Fibroblast of lung (primary cell): Measurements from ENCODE around the gene NADK. TPM values are rescaled to one million over a fixed set of nuclear protein-coding genes. Genes with fewer than 3 reads are reported as not detected.
A peak's percentile ranks its signal among the peaks of the same experiment; 100 is the strongest.

Source experiments
- DNase-seq, 2 donors: peaks; one replicate each; pipeline versions ENCODE4 v3.0.0 to v3.0.0-alpha.2; 2010; ENCODE audit warnings: low read depth in 2 of 2
- H2AFZ ChIP-seq: 2 replicates; pipeline ENCODE4 v1.5.1; 2012; ENCODE audit warnings: low read length, control low read depth, inconsistent platforms
- H3K27ac ChIP-seq: 2 replicates; pipeline ENCODE4 v1.5.1; 2011; ENCODE audit warnings: low read length, control low read depth; ENCODE audit not compliant: insufficient read depth
- H3K27me3 ChIP-seq: 2 replicates; pipeline ENCODE4 v1.5.1; 2011; ENCODE audit warnings: mild to moderate bottlenecking, low read length; ENCODE audit not compliant: control insufficient read depth, insufficient read depth
- H3K36me3 ChIP-seq: 2 replicates; pipeline ENCODE4 v1.5.1; 2011; ENCODE audit warnings: low read length; ENCODE audit not compliant: control insufficient read depth, insufficient read depth
- H3K4me1 ChIP-seq: 2 replicates; pipeline ENCODE4 v1.5.1; 2011; ENCODE audit warnings: low read length; ENCODE audit not compliant: control insufficient read depth, insufficient read depth; ENCODE audit errors: extremely low read depth
- H3K4me2 ChIP-seq: 2 replicates; pipeline ENCODE4 v1.5.1; 2011; ENCODE audit warnings: low read length, control low read depth; ENCODE audit not compliant: insufficient read depth; ENCODE audit errors: extremely low read depth
- H3K4me3 ChIP-seq, 4 experiments: fragments of 200-600 bp in 1 of 4; sonication (generic) in 1 of 4; replicated peaks in 1 of 4; 2 replicates each; pipeline ENCODE4 v1.5.1; 2011 to 2016; ENCODE audit warnings: low read length in 4 of 4, low read depth in 3 of 4, mild to moderate bottlenecking in 3 of 4, control low read depth in 2 of 4, inconsistent platforms in 1 of 4, mixed read lengths in 1 of 4; ENCODE audit not compliant: insufficient read depth in 1 of 4; ENCODE audit errors: control extremely low read depth in 1 of 4
- H3K79me2 ChIP-seq: 2 replicates; pipeline ENCODE4 v1.5.1; 2012; ENCODE audit warnings: mild to moderate bottlenecking, low read length, inconsistent platforms; ENCODE audit not compliant: control insufficient read depth, insufficient read depth
- H3K9ac ChIP-seq: 2 replicates; pipeline ENCODE4 v1.5.1; 2011; ENCODE audit warnings: mild to moderate bottlenecking, low read length, control low read depth; ENCODE audit not compliant: insufficient read depth
- H3K9me3 ChIP-seq: 2 replicates; pipeline ENCODE4 v1.5.1; 2012; ENCODE audit warnings: low read depth, low read length; ENCODE audit not compliant: control insufficient read depth, insufficient read depth
- H4K20me1 ChIP-seq: 2 replicates; pipeline ENCODE4 v1.5.1; 2011; ENCODE audit warnings: low read length; ENCODE audit not compliant: control insufficient read depth, insufficient read depth; ENCODE audit errors: extremely low read depth
- EZH2 ChIP-seq: IDR thresholded peaks from 2 replicates; pipeline ENCODE4 v1.5.1; 2012; ENCODE audit warnings: low read length, control low read depth, mild to moderate bottlenecking; ENCODE audit errors: missing control alignments
- polyA minus RNA-seq: library from RNA; depleted of rRNA, polyadenylated mRNA; stranded (reverse); fragments of >200 nt; gene quantifications from 2 replicates; pipeline ENCODE4 v1.2.3, GENCODE V29; 2011; ENCODE audit warnings: low replicate concordance
- polyA plus RNA-seq, 2 donors: library from polyadenylated mRNA; depleted of rRNA in 1 of 2; stranded (reverse) in 1 of 2; unstranded in 1 of 2; fragments of >200 nt; gene quantifications; 2 replicates each; pipeline ENCODE4 v1.2.1, GENCODE V29; 2011 to 2012; ENCODE audit warnings: missing spikeins in 1 of 2
- total RNA-seq: library from RNA; depleted of rRNA; stranded (reverse); fragments of >200 nt; gene quantifications from 2 replicates; pipeline ENCODE4 v1.2.1, GENCODE V29; 2014
- TF ChIP-seq, protein P1 (sequence below), 2 donors: IDR thresholded peaks in 1 of 2; conservative IDR thresholded peaks in 1 of 2; 1 replicate in 1 of 2; 2 replicates in 1 of 2; pipeline ENCODE4 v1.5.1; 2011 to 2012; ENCODE audit warnings: low read length in 2 of 2, control low read depth in 1 of 2, inconsistent platforms in 1 of 2, low read depth in 1 of 2, mild to moderate bottlenecking in 1 of 2

Gene NADK, protein sequence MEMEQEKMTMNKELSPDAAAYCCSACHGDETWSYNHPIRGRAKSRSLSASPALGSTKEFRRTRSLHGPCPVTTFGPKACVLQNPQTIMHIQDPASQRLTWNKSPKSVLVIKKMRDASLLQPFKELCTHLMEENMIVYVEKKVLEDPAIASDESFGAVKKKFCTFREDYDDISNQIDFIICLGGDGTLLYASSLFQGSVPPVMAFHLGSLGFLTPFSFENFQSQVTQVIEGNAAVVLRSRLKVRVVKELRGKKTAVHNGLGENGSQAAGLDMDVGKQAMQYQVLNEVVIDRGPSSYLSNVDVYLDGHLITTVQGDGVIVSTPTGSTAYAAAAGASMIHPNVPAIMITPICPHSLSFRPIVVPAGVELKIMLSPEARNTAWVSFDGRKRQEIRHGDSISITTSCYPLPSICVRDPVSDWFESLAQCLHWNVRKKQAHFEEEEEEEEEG
- total RNA-seq (25.7 and 35.0 TPM in 2 replicates), polyA plus RNA-seq (32.7 and 40.2 TPM in 2 replicates), polyA minus RNA-seq (35.5 and 71.6 TPM in 2 replicates)
- polyA plus RNA-seq (2012): 26.4 and 37.7 TPM in 2 replicates

DNA sequence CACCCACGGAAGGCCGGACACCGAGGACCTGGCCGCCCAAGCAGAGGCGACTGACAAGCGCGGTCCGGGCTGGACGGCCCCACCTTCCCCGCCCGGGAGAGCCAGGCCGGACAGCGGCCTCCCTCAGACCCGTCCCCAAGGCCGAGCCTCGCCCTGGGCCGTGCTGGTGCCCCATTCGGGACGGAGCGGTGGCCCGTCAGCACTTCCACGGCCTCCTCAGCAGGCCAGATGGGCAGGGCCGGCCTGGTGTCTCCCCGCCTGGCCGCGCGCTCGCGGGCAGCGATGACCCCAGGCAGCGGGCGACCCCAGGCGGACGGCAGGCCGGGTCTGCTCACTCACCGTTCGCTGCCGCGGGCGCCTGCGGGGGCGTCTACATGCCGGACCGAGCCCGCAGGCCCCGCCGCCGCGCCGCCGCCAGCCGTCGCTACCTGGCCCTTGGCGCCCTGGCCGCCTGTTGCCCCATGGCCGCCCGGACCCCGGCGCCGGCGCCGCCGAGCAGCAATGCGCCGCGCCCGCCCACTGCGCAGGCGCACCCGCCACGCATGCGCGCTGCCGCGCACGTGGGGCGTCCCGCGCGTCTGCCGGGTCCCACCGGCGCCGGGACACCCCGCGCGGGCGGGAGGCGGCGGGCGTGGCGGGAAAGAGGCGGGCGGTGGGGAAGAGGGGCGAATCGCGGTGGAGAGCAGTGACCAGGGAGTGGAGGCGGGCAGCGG lies at the start of gene NADK:
TSS of gene NADK (minus strand) at position 521 of the 713 bp plus-strand sequence. CDS start 13,064 bp downstream, outside the sequence.
- peak within 1 kb of the TSS; percentile 64 for H2AFZ ChIP-seq
- peak within 1 kb of the TSS; percentile 75 to 89 (median 77) for H3K4me3 ChIP-seq
- peak; percentile 32 to 39 for DNase-seq
- H3K27ac ChIP-seq: peak within 1 kb of the TSS; percentile 75
- H3K36me3 ChIP-seq: no peaks in the 10 kb centered on the region
- no peaks in the 10 kb centered on the region for H4K20me1 ChIP-seq
- H3K79me2 ChIP-seq: peaks cover 41% of the 10 kb centered on the region
- H3K4me1 ChIP-seq: peaks cover 18% of the 10 kb centered on the region
- no peaks in the 10 kb centered on the region for H3K27me3 ChIP-seq
- TF ChIP-seq, protein P1, sequence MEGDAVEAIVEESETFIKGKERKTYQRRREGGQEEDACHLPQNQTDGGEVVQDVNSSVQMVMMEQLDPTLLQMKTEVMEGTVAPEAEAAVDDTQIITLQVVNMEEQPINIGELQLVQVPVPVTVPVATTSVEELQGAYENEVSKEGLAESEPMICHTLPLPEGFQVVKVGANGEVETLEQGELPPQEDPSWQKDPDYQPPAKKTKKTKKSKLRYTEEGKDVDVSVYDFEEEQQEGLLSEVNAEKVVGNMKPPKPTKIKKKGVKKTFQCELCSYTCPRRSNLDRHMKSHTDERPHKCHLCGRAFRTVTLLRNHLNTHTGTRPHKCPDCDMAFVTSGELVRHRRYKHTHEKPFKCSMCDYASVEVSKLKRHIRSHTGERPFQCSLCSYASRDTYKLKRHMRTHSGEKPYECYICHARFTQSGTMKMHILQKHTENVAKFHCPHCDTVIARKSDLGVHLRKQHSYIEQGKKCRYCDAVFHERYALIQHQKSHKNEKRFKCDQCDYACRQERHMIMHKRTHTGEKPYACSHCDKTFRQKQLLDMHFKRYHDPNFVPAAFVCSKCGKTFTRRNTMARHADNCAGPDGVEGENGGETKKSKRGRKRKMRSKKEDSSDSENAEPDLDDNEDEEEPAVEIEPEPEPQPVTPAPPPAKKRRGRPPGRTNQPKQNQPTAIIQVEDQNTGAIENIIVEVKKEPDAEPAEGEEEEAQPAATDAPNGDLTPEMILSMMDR (conservative IDR thresholded peaks at IDR 0.05 in 1 of 2, IDR thresholded peaks at IDR 0.05 in 1 of 2; ENCODE audit: low read depth in 1 of 2, low read length in 2 of 2): no peak
- TF ChIP-seq EZH2: no peak
- H3K9me3 ChIP-seq: no peaks in the 10 kb centered on the region
- peak within 1 kb of the TSS; percentile 82 for H3K9ac ChIP-seq
- H3K4me2 ChIP-seq: peak within 1 kb of the TSS; percentile 95

- no peak overlapping the region for H3K4me2 ChIP-seq
- peaks cover 8% of the 10 kb centered on the region for H3K36me3 ChIP-seq
- peak overlapping the region; percentile 22 for H3K27ac ChIP-seq
- no peak for TF ChIP-seq EZH2
- TF ChIP-seq, protein P1 (conservative IDR thresholded peaks at IDR 0.05 in 1 of 2, IDR thresholded peaks at IDR 0.05 in 1 of 2; ENCODE audit: low read depth in 1 of 2, low read length in 2 of 2): no peak
- H3K27me3 ChIP-seq: no peaks in the 10 kb centered on the region
- no peak overlapping the region for H3K9ac ChIP-seq
- DNase-seq: peak in 1 of 2 donors; percentile 11
- H4K20me1 ChIP-seq: no peaks in the 10 kb centered on the region
- H3K4me1 ChIP-seq: peaks cover 9% of the 10 kb centered on the region
- no peaks in the 10 kb centered on the region for H3K9me3 ChIP-seq
- H2AFZ ChIP-seq: no peak overlapping the region
- H3K4me3 ChIP-seq: no peak overlapping the region
- H3K79me2 ChIP-seq: peaks cover 75% of the 10 kb centered on the region
Observed at GRCh38 chr1:1827089-1827848, 49.0 kb upstream of the NADK start.
